DMS53 (cell line): Measurements from ENCODE around the gene ANKS1B.

Experiments
- DNase-seq: peaks from one replicate; lab custom pipeline; 2025; lab: John Stamatoyannopoulos, UW

ANKS1B gene

GRCh38 chr12:99453836-99454538, 530.7 kb downstream of the ANKS1B start:
- no peak for DNase-seq

DNA sequence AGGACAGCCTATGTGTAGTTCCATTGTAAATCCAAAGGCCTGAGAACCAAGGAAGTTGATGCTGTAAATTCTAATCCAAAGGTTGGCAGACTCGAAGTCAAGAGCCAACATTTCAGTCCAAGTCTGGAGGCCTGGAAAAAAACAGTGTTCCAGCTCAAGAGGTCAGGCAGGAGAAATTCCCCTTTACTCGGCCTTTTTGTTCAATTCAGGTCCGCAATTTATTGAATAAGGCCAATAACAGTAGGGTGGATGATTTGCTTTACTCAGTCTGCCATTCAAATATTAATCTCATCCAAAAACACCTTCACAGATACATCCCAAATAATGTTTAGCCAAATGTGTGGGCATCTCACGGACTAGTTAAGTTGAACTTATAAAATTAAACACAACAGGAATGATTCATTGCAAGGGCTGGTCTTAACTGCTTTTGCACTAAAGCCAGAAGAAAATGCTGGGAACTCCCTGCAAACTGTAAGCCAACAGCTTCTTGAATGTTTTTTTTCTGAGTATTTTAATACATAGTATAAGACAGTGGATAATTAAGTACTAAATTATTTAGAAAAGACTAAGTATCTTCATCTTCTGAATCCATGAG, 534.6 kb downstream of the ANKS1B start:
- DNase-seq, result no peak

- no peak for DNase-seq
Observed at GRCh38 chr12:99444859-99445316, 539.8 kb downstream of the ANKS1B start.

DNA sequence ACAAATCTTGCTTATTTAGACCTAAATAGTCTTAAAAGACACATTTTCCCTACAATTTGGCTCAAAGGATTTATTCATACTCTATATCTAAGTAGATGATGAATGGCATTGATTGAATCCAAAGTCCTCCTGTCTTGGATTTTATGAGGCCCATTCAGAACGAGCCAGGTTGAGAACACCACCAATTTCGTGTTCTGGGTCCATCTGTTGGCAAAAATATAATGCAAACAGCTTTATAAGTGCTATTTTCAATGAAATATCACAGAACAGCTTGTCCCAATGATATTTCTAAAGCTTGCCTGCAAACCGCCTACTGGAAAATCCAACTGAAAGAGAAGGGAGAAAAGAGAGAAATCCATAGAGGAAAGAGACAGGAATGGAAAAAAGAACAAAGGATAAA, 542.0 kb downstream of the ANKS1B start:
- DNase-seq, result no peak

- DNase-seq, result no peak
Observed at GRCh38 chr12:99439399-99439798, 545.3 kb downstream of the ANKS1B start.

- no peak for DNase-seq
Observed at GRCh38 chr12:99436584-99436983, 548.2 kb downstream of the ANKS1B start.

DNA sequence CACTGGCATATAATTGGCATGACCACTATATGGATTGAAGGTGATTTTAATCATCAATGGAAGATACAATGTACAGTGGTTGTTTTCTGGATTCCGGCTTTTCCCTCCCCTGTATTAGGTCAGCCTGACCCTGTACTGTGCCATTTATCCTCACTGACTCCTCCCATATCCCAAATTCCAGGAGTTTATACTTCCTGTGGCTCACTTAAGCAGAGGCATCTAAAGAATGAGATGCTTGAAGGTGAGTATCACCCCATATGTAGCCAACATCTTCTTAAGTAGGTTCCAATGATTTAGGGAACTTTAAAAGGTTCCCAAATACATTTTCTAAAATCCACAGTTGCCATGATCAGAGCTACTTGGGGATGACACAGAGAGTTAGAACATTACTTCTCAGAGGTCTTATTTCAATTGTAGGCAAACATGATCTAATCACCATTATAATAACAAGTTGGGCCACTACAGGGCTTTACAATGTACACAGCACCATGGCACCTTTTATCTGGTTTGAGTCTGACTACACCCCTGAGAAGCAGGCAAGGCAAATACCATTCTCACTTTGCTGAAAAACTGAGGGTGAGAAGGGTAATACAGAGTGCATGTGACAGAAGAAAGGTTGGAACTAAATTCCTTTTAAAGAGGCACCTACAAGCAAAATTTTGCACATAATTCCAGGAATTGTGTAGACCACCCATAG, 549.5 kb downstream of the ANKS1B start:
- DNase-seq, result peak; percentile 22

GRCh38 chr12:99433155-99433554, 551.6 kb downstream of the ANKS1B start:
- DNase-seq, result no peak

DNA sequence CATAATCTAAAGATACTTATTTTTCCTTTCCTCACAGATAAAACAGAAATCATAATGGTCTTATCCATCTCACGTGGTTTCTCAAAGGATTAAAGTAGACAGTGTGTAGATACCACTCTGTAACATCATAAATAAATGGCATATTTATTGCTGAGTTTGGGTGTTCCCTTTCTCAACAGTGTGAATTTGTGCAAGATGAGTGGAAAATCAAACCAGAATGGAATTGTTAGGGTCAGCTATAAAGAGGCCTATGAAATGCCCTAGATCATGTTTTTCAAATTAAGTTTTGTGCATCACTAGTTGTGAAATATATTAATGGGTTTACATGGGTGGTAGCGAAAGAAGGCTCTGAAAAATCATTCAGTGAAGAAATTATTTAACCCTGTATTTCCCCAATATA, 553.5 kb downstream of the ANKS1B start:
- no peak for DNase-seq

DNA sequence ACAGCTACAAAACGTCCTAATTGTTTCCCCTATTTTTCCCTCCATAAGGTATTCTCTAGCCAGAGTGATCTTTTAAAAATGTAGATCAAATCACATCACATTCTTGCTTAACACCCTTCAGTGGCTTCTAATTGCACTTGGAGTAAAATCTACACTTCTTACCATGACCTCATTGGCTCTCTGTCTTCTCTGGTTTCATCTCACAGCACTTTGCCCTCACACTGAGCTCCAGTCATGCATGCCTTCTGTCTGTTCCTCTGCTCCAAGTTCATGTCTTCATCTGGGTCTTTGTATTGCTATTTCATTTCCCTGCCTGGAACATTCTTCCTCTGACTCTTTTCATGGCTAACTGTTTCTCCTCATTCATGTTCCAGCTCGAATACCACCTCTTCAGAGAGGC, 557.6 kb downstream of the ANKS1B start:
- no peak for DNase-seq

DNA sequence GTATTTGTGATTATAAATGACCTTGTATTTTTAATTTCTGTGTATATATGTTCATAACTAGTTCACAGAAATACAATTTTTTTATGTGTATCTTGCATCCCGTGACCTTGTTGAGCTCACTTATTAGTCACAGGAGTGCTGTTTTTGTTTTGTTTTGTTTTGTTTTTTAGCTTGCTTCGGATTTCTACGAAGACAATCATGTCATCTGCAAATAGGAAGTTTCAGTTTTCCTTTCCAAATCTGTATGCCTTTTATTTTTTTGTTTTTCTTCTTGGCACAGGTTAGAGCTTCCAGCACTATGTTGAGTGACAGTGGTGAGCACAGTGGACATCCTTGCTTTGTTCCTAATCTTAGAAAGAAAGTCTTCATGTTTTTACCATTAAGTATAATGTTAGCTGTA, 566.4 kb downstream of the ANKS1B start:
- DNase-seq, result no peak

DNA sequence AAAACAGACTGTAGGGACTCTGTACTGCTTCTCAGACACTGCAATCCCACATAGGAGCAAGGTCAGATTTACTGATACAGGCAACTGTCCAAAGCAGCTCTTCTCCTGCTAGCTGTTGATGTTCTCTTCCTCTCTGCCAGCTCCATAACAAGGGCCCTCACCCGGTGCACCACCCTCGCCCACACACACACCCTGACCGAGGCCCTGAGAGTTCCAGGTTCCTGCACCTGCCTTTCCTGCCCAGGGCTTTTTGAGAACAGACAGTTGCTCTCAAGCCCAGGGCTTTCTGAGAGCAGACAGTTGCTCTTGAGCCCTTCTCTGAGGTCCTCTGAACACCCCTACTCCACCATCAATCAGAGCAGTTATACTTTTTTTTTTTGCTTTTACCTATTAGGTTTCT, 571.0 kb downstream of the ANKS1B start:
- no peak for DNase-seq

DNA sequence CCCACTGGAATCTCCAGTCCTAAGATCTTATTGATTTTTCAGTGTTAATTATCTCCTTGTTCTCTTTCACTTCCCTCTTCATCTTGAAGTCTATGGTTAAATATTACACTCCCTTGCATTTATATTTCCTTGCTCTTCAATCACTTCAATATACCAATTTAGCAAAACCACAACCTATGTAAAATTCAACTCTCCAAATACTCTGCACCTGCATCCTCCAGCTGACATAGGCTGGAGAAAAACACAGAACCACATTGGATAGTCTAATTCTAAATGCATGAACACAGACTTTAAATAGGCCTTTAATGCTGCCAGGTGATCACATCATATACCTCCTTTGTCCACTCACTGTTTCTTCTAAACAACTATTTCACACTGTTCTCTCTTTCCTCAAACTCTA, 591.0 kb downstream of the ANKS1B start:
- no peak for DNase-seq

GRCh38 chr12:99392091-99392850, 592.5 kb downstream of the ANKS1B start:
- DNase-seq, result no peak

GRCh38 chr12:99390707-99391106, 594.0 kb downstream of the ANKS1B start:
- peak; percentile 66 for DNase-seq

GRCh38 chr12:99389751-99390150, 595.0 kb downstream of the ANKS1B start:
- no peak for DNase-seq

- DNase-seq, result no peak
Observed at GRCh38 chr12:99388671-99389195, 596.0 kb downstream of the ANKS1B start.

GRCh38 chr12:99387661-99388060, 597.1 kb downstream of the ANKS1B start:
- no peak for DNase-seq

- peak; percentile 63 for DNase-seq
Observed at GRCh38 chr12:99386907-99387306, 597.8 kb downstream of the ANKS1B start.

DNA sequence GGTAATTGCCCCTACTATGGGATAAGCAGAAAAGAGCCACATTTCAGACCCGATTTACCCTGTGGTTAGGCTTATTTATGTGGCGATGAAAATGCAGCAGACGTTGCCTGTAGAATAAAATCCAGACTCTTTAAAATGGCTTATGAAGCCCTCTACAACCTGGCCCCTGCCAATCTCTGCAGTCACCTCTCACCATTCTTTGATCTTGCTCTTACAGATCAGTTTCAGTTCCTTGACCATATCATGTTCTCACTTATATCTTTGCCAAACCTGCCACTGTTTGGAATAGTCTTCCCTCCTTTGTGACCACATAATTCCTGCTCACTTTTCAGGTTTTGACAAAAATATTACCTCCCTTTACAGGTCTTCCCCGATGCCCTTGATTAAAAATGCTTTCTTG, 601.5 kb downstream of the ANKS1B start:
- DNase-seq, result no peak

- no peak for DNase-seq
Observed at GRCh38 chr12:99381992-99382391, 602.7 kb downstream of the ANKS1B start.

DNA sequence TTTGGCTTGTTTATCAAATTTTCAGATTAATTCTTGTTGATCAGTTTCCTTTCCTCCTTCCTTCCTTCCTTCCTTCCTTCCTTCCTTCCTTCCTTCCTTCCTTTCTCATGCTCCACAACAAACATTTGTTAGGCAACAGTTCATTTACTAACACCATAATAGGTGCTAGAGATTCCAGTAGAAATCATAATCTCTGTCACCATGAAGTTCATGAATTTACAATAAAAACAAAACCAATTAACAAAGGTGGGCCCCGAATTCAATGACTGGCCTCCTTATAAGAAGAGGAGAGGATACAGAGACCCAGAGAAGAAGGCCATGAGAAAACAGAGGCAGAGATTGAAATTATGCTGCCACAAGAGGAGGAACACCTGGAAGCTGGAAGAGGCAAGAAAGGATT, 604.0 kb downstream of the ANKS1B start:
- DNase-seq, result no peak
